ENCODE results near the gene INSL6. TPM values are rescaled to one million over a fixed set of nuclear protein-coding genes. Genes with fewer than 3 reads are reported as not detected.

The INSL6 gene
- total RNA-seq, 2 experiments from 2014 or later, result not detected

- H3K9me3 Mint-ChIP-seq, result no peaks in the 10 kb centered on the region
- intact Hi-C loops (cut with DNase I, micrococcal nuclease), result no loop called here
Measured at GRCh38 chr9:5191985-5192384, 6.5 kb upstream of the INSL6 start.

GRCh38 chr9:5188060-5188984 lies 2.9 kb upstream of the INSL6 start:
- no peak overlapping the region for H3K27ac ChIP-seq (ENCODE audit: low read depth in 1 of 2, low read length in 2 of 2)
- POLR2A ChIA-PET, result no interaction called here
- intact Hi-C loops (cut with DNase I, micrococcal nuclease), result loop anchor here in 1 of 2 experiments (5.0 kb wide), 2 partner anchors 254 to 426 kb away; no protein-coding TSS in a partner anchor
- H3K36me3 ChIP-seq (ENCODE audit: insufficient read depth, low read length), result no peaks in the 10 kb centered on the region
- no peaks in the 10 kb centered on the region for H3K27me3 ChIP-seq (ENCODE audit: control insufficient read depth in 1 of 2, insufficient read depth in 2 of 2, low read length in 2 of 2)
- DNase-seq, result peak in 2 of 14 experiments; percentile 10 to 12
- H3K4me1 Mint-ChIP-seq (ENCODE audit: low read depth), result peaks cover 12% of the 10 kb centered on the region
- no peak overlapping the region for H3K4me3 ChIP-seq (ENCODE audit: low read length)
- TF ChIP-seq CTCF (IDR thresholded peaks at IDR 0.05), result no peak
- CTCF ChIA-PET, result no interaction called here
- no peaks in the 10 kb centered on the region for H3K9me3 ChIP-seq (ENCODE audit: control insufficient read depth in 1 of 2, insufficient read depth in 1 of 2, low read length in 2 of 2)
- no peaks in the 10 kb centered on the region for H3K9me3 Mint-ChIP-seq
- no peaks in the 10 kb centered on the region for H3K36me3 Mint-ChIP-seq (ENCODE audit: low read depth)
- H3K27me3 Mint-ChIP-seq, result no peaks in the 10 kb centered on the region
- no peak for ATAC-seq (ENCODE audit: poor library complexity)
- no peak overlapping the region for H3K4me3 Mint-ChIP-seq
- peaks cover 5% of the 10 kb centered on the region for H3K4me1 ChIP-seq (ENCODE audit: insufficient read depth, low read length)
- H3K27ac Mint-ChIP-seq, result no peak overlapping the region

More at GRCh38 chr9:5191985-5192384, 6.5 kb upstream of the INSL6 start:
- ChIA-PET POLR2A (no interaction called here), CTCF (no interaction called here)
- Histone ChIP-seq H3K4me1 (ENCODE audit: insufficient read depth, low read length) (no peaks in the 10 kb centered on the region), H3K36me3 (ENCODE audit: insufficient read depth, low read length) (no peaks in the 10 kb centered on the region), H3K4me3 (ENCODE audit: low read length) (no peak overlapping the region), H3K27me3 (ENCODE audit: control insufficient read depth in 1 of 2, insufficient read depth in 2 of 2, low read length in 2 of 2) (no peaks in the 10 kb centered on the region), H3K9me3 (ENCODE audit: control insufficient read depth in 1 of 2, insufficient read depth in 1 of 2, low read length in 2 of 2) (no peaks in the 10 kb centered on the region), H3K27ac (ENCODE audit: low read depth in 1 of 2, low read length in 2 of 2) (no peak overlapping the region)
- DNase-seq, result no peak
- H3K36me3 Mint-ChIP-seq (ENCODE audit: low read depth), result no peaks in the 10 kb centered on the region
- no peak overlapping the region for H3K27ac Mint-ChIP-seq
- no peak for TF ChIP-seq CTCF (IDR thresholded peaks at IDR 0.05)
- peaks cover 4% of the 10 kb centered on the region for H3K4me1 Mint-ChIP-seq (ENCODE audit: low read depth)
- H3K27me3 Mint-ChIP-seq, result no peaks in the 10 kb centered on the region
- H3K4me3 Mint-ChIP-seq, result no peak overlapping the region
- no peak for ATAC-seq (ENCODE audit: poor library complexity)

DNA sequence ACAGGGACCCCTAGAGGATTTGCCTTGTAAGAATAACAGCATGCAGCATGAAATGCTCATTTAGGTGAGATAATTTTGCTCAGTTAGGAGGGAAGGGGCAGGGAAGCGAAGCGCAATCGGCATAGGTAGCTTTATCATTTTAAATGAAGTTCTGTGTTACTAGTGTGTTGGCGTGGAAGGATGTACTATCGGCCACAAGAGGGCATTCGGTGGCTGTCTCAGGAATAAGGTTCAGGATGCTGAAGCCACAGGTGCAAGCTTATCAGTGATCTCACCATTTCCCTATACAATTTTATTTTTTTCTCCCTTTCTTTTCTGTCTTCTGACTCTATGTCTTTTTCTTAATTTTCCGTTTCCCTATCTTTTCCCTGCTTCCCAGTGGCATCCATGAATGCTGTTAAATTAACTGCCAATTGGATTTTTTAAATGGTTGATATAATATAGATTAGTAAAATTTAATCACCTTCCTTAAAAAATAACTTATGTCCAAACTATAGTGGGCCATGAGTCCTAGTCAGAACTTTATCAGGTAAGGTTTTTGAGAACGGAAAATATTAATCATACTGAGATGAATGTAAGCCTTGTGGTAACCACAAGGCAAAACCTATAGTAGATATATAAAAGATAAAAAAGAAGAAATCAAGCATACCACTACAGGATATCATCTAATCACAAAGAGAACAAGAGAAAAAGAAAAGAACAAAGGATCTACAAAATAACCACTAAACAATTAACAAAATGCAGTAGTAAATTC lies 1.2 kb upstream of the INSL6 start:
- intact Hi-C loops (cut with DNase I, micrococcal nuclease), result loop anchor here (1.0 to 5.0 kb wide), 5 partner anchors 239 to 424 kb away; no protein-coding TSS in a partner anchor
- no peaks in the 10 kb centered on the region for H3K9me3 Mint-ChIP-seq
- TF ChIP-seq CTCF (IDR thresholded peaks at IDR 0.05), result peak; percentile 83
- Histone ChIP-seq H3K4me3 (ENCODE audit: low read length) (no peak overlapping the region), H3K4me1 (ENCODE audit: insufficient read depth, low read length) (peaks cover 5% of the 10 kb centered on the region), H3K36me3 (ENCODE audit: insufficient read depth, low read length) (no peaks in the 10 kb centered on the region), H3K27ac (ENCODE audit: low read depth in 1 of 2, low read length in 2 of 2) (no peak overlapping the region), H3K27me3 (ENCODE audit: control insufficient read depth in 1 of 2, insufficient read depth in 2 of 2, low read length in 2 of 2) (no peaks in the 10 kb centered on the region), H3K9me3 (ENCODE audit: control insufficient read depth in 1 of 2, insufficient read depth in 1 of 2, low read length in 2 of 2) (no peaks in the 10 kb centered on the region)
- H3K4me3 Mint-ChIP-seq, result no peak overlapping the region
- peak; percentile 39 to 86 (median 54) for DNase-seq
- CTCF ChIA-PET, result interaction anchor here (0.7 to 1.7 kb wide), 8 partner anchors 235 to 414 kb away, joined by 3 to 10 read pairs (median 4); partner anchors contain the start of genes CD274 and PLGRKT
- no peaks in the 10 kb centered on the region for H3K27me3 Mint-ChIP-seq
- peaks cover 12% of the 10 kb centered on the region for H3K4me1 Mint-ChIP-seq (ENCODE audit: low read depth)
- no peaks in the 10 kb centered on the region for H3K36me3 Mint-ChIP-seq (ENCODE audit: low read depth)
- no peak overlapping the region for H3K27ac Mint-ChIP-seq
- ATAC-seq (ENCODE audit: poor library complexity), result peak; percentile 96
- POLR2A ChIA-PET, result interaction anchor here (0.6 to 1.1 kb wide), 9 partner anchors 8 to 438 kb away, joined by 3 to 8 read pairs (median 3); partner anchors contain the start of genes CD274 and PLGRKT

Measured in CD4-positive, alpha-beta T cell (primary cell).